ENCODE measurements around the gene SH3GL1.

DNA sequence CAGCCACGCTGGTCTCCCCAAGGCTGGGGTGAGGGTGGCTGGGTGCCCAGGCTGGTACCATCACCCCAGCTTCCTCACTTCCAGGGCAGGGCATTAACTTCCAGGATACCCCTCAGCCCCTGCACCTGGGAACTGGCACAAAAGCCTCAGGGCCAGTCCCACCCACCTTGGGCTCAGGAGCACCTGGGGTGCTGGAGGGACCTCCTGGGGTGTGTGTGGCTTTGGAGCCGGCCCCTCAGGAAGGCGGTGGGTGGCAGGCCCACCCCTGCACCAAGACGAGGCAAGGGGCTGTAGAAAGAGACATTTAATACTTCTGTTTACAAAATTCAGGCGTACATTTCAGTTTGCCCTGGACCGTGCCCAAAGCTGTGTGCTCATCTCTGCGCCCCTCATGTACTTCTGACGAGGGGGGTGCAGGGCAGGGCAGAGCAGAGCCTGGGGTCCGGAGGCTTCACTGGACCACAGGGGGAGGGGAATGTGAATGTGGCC is 40.2 kb downstream of the SH3GL1 start:
- TF ChIP-seq ZNF274 (IDR thresholded peaks at IDR 0.05; ENCODE audit: low read depth, low read length) (no peak), YY1 (IDR thresholded peaks at IDR 0.05; ENCODE audit: insufficient read depth, insufficient read length) (no peak), SUZ12 (IDR thresholded peaks at IDR 0.05; ENCODE audit: extremely low read depth, insufficient read depth, insufficient read length) (no peak)
